ENCODE measurements around the gene RPRD2.

RPRD2 gene

DNA sequence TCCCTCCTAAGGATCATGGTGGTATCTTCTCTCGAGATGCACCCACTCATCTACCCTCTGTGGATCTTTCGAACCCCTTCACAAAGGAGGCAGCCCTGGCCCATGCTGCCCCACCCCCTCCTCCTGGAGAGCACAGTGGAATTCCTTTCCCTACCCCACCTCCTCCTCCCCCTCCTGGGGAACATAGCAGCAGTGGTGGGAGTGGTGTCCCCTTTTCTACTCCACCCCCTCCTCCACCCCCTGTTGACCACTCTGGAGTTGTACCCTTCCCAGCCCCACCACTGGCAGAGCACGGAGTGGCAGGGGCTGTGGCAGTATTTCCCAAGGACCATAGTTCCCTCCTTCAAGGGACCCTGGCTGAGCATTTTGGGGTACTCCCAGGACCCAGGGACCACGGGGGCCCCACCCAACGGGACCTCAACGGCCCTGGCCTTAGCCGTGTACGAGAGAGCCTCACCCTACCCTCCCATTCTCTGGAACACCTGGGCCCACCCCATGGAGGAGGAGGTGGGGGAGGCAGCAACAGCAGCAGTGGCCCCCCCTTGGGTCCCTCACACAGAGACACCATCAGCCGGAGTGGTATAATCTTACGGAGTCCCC, 108.8 kb downstream of the RPRD2 start:
- no peak for DNase-seq (ENCODE audit: low read depth, low spot score)

DNA sequence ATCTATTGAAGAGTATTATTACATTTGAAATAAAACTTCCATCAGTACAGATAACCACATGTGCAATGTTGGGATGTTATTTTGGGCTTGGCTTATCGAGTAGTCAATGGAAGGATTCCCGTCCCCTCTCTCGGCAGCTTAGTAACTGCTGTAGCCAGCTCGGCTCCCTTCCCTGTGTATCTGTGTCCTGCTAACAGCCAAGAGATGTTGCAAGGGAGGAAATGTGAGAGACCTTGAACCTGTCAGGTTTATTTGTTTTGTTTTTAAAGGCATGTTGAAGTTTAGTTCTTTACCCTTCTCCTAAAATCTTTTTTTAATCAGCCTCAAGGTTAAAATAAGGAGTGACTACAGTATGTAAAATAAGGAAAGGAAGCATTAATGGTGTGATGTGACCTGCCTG, 109.7 kb downstream of the RPRD2 start:
- no peak for DNase-seq (ENCODE audit: low read depth, low spot score)

DNA sequence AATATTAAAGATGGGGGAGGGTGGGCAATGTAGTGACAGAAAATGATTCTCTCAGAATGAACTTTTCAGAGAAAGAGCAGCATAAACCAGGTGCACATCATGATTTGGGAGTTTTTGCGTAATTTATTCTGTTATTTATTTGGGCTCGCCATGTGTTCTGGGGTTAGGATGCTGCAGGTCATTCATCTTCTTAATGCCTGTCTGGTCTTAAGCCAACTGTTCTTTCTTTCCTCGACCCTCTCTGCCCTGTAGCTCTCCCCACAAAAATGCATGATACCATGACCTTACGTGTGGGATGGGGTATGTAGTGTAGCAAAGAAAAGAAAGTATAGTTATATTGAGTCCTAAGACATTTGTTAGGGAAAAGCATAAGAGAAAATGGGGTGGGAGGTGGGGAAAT, 110.9 kb downstream of the RPRD2 start:
- DNase-seq (ENCODE audit: low read depth, low spot score): no peak

DNA sequence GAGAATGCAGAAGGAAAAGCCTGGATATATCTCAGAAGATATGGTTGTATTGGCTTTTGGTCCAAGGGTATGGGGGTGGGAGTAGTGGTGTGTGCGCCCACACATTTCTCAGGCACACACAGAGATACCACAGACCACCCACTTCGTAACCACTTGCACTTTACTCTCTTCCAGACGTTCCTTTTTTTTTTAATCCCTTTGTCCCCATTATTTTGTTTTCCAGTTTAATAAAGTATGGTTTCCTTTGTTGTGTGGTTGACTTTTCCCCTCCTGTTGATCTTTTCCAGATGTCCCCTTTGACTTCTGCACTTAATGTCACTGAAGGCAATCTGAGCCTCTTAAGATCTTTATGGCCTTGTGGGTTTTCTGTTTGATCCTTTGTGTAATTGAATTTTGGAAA, 112.8 kb downstream of the RPRD2 start:
- DNase-seq (ENCODE audit: low read depth, low spot score): no peak

DNA sequence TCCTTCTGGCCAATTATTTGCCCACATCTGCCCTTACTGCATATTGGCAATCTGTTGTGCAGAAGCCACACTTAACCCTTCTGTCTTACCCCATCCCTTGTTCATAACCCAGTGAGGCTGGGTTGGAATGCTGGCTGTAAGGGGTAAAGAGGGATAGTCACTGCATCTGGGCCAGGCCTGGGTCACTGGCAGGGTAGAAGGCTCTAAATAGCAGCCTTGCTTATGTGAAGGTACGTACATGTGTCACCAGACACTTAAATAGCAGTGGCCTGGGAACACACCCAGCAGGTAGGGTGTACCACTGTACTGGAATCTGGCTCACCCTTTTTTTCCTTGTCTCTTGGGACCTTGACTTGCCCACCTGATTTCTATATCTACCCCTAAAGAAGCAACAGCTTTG, 113.4 kb downstream of the RPRD2 start:
- DNase-seq (ENCODE audit: low read depth, low spot score): no peak

DNA sequence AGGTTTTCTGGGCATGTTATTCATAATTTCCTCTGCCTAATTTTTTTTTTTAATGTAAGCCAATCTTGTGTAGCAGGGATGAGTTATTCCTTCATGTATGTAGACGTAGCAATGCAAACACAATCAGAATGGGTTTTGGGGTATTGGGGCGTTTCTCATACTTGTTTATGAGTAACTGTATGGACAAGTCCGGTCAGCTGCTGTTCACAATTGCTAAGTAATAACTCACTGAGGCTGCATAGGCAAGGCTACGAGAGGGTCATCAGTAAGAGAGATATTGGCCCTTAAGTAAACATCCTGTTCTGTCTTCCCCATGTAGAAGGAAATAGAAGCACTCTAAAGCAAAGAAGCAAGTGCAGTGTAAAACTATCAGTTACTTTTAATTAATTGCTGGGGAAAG, 113.8 kb downstream of the RPRD2 start:
- no peak for DNase-seq (ENCODE audit: low read depth, low spot score)

DNA sequence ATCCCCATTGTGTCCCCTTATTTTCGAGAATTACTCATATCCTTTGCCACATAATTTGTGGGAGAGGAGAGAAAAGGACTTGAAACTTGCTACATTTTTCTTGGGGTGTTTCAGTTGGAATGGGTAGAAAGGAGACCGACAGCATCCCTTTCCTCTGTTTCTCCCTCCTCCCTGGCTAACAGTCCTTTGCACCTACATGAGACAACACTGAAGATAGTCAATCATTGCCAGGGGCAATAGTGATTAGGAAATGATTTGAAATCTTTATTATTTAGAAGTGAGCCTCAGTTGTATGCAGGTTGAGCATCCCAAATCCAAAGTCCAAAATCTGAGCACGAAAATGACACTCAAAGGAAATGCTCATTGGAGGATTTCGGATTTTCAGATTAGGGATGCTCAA, 115.4 kb downstream of the RPRD2 start:
- no peak for DNase-seq (ENCODE audit: low read depth, low spot score)

DNA sequence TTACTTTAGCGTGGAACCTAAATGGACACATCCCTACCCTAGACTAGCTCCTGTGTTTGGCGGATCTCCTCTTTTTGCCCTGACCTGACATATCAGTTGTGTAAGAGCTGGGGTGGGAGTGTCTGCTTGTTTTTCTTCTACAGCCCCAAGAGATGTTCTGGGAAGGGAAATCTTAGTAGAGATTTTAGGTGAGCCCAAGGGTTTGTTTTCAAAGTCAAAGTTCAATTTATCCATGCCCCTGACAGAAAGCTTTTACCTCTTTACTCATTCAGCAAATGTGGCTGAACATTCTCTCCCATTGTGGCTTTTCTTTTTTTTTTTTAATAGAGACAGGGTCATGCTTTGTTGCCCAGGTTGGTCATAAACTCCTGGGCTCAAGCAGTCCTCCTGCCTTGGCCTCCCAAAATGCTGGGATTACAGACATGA, 116.0 kb downstream of the RPRD2 start:
- no peak for DNase-seq (ENCODE audit: low read depth, low spot score)

DNA sequence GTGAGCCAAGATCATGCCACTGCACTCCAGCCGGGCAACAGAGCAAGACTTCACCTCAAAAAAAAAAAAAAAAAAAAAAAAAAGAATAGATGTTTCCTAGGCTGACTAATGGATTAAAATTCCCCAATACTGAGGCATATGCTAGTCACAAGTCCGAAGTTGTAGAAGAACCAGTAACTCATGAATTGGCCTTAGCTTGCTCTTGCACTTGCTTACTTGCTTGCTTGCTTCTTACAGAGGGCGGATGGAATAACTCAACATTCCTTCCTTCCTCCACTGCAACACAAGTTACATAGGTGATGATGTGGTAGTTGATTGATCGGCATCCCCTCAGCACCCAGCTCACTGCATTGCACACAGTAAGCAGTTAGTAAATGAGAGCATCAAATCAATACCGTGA, 120.5 kb downstream of the RPRD2 start:
- no peak for DNase-seq (ENCODE audit: low read depth, low spot score)

DNA sequence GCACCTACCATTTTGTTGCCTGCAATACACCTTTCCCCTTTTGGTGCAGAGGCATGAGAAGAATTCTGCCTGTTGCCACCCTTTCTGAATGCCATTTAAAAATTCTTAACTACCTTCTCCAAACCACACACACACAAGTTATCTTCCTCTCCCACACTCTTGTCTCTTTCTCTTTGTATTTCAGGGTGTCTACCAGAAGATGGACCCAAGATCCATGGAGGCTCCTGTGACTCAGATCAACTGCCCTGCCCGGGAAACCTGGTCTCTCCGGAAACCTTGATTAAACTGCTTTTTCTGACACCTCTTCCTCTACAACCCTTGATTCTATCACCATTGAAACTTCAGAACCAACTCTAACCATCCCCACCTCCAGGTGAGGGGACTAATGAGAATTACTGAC, 120.9 kb downstream of the RPRD2 start:
- no peak for DNase-seq (ENCODE audit: low read depth, low spot score)

DNA sequence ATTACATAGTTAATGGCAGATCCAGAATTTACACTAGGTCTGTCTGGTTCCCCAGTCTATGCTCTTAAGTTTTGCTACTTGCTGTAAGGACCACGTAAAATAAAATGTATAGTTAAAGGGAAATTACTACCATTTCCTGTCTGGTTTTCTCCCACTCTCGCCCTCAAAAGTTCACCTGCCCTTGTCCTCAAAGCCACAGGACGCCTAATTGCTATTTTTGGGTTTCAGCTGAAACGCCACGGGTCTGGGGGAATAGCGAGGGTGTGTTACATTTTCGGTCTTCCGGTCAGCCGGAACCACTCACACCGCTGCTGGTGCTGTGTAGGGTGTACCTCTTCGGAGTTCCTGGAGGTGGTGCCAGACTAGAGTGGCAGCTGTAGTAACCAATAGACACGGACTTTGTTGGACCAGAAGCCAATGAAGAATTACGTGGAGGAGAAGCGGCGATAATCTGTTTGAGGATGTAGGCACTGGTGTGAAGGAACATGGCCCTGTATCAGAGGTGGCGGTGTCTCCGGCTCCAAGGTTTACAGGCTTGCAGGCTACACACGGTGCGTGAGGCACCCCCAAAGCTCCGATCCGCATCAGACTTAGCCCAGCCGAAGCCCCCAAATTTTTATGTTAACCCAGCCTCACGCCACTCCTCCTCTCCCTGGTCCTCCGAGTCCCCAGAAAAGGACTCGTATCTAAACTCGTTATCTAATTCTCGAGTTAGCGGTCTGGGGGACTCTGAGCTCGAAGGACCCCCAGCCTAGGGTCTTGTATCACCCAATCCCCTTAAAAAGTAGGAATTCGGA, 123.2 kb downstream of the RPRD2 start, which contains the start of gene TARS2:
Gene TARS2 (plus strand): TSS at position 454 of the 797 bp plus-strand sequence. CDS start 32 bp downstream, at position 486.
- DNase-seq (ENCODE audit: low read depth, low spot score): peak; percentile 98

DNA sequence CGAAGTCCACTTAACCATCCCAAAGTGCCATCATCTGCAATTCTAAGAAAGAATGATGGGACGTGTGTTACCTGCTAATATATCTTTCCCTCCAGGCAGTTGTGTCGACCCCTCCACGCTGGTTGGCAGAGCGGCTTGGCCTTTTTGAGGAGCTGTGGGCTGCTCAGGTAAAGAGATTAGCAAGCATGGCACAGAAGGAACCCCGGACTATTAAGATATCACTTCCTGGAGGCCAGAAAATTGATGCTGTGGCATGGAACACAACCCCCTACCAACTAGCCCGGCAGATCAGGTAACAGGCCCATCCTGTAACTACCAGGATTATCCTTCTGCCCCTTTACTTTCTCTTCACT, 123.8 kb downstream of the RPRD2 start:
- DNase-seq (ENCODE audit: low read depth, low spot score): peak; percentile 12

DNA sequence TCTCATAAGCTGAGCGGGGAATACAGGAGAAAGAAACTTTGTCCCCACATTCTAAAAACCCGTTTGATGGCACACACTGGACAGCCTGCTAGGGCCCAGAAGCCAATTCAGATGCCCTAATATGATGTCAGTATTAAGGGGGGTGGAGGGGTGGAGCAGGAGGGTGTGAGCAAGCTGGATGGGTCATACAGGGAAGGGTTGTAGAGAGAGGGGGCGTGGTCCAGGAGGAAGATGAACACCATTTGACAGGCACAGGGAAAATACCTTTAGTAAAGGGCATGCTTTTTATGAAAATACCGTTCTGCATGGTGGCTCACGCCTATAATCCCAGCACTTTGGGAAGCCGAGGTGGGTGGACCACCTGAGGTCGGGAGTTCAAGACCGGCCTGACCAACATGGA, 129.2 kb downstream of the RPRD2 start:
- DNase-seq (ENCODE audit: low read depth, low spot score): no peak

DNA sequence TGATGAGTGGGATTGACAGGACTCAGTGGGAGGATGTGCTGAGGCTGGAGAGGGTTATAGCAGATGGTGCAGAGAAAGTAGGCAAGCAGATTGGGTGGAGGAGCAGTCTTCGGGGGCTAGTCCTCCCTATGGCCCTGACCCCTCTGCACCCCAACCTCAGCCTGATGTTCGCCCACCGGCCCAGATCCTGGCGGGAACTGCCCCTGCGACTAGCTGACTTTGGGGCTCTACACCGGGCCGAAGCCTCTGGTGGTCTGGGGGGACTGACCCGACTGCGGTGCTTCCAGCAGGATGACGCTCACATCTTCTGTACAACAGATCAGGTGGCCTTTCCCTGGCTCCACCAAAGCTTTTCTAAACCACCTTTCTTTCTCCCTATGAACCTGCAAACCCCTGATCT, 134.4 kb downstream of the RPRD2 start:
- DNase-seq (ENCODE audit: low read depth, low spot score): no peak

DNA sequence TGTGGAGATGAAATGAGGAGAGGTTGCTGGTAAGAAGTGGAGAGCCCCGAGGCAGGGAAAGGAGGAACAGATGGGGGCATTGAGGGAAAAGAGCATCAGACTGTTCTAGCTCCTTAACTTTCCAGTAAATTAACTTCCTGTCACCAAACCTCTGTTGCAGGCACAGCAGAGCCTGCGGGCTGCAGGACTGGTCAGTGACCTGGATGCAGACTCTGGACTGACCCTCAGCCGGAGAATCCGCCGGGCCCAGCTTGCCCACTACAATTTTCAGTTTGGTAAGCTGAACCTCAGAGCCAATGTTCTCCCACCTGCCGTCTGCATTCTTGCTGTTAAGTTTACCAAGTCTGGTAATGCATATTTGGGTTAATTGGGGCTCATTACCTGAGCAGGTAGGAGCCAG, 141.5 kb downstream of the RPRD2 start:
- no peak for DNase-seq (ENCODE audit: low read depth, low spot score)

DNA sequence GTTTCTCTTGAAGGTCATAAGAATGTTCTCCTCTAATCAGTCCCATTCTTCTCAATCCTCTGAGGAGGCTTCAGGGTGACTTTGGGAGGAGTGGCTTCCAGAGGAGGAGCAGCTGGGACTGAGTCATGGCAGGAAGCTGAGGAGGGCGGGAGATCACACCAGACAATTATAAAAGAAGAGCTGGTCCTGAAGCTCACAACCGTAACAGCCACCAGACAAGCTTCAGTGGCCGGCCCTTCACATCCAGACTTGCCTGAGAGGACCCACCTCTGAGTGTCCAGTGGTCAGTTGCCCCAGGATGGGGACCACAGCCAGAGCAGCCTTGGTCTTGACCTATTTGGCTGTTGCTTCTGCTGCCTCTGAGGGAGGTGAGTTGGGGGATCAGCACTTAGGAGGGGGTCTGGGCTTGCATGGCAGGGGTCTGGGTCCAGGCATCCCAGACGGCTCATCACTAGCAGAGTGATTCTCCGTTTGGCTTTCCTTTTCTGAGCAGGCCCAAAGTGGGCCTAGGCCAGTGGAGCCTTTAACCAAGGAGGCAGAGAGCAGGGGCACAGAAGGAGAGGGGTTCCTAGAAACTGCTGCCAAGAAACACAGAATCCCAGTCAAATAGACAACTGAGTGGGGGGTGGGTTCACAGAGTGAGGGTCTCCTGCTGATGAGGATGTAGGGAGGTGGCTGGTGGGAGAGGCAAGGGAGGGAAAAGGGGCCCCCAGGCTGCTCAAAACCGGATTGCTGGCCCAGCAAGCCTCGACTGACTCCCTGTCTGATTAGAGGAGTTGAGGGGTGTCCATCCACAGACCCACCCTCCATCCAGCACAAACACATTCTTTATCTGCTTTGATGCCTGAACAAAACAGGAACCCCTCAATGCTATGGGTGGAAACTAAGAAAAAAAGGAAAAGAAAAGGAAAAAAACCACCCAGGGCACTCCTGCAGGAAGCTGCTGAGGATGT, 144.2 kb downstream of the RPRD2 start, which contains the start of gene ECM1:
Gene ECM1 (plus strand): TSS at position 198 of the 953 bp plus-strand sequence. CDS start 101 bp downstream, at position 299.
- DNase-seq (ENCODE audit: low read depth, low spot score): peak; percentile 37

DNA sequence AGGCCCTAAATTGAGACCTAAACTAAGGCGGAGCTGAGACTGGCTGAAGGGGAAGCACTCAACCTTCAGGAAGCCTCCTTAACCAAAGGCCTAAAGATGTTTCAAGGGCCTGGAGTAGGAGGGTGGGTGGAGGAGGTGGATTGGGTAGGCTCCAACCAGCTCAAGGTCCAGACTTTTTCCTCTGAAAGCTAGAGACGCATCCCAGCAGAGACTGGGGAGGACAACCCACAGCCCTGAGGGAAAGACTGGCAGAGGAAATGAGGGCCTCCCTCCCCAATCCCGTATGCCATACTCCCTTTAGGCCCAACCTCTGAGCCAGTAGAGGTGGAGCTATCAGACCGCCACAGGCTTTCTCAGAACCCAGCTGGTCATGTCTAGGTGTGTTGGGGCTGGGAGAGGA, 145.0 kb downstream of the RPRD2 start:
- DNase-seq (ENCODE audit: low read depth, low spot score): no peak

DNA sequence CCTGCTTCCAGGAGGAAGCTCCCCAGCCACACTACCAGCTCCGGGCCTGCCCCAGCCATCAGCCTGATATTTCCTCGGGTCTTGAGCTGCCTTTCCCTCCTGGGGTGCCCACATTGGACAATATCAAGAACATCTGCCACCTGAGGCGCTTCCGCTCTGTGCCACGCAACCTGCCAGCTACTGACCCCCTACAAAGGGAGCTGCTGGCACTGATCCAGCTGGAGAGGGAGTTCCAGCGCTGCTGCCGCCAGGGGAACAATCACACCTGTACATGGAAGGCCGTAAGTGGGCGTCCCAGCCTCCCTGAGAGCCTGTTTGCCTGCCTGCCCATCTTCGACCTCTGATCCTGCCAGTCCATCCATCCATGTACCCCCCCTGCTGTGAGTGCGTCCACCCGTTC, 147.6 kb downstream of the RPRD2 start:
- DNase-seq (ENCODE audit: low read depth, low spot score): no peak

DNA sequence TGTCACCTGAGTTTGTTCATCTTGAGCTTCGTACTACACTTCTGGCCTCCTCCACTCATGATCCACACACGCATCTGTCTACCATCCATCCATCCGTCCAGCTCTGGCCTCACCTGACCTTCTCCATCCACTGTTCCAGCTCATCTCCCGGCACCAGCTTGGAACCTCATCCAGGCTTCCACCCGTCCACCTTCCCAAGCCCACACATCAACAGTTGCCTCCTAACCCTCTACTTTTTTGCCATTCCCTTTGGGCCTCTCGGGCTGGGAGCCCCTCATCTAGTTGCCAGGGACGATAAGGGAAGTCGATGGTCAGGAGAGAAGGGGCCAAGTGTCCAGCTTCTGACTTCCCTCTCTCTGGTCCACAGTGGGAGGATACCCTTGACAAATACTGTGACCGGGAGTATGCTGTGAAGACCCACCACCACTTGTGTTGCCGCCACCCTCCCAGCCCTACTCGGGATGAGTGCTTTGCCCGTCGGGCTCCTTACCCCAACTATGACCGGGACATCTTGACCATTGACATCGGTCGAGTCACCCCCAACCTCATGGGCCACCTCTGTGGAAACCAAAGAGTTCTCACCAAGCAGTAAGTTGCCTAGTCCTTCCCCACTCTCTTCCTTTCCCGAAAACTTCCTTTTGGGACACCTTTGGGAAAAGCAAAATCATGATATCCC, 148.2 kb downstream of the RPRD2 start:
- DNase-seq (ENCODE audit: low read depth, low spot score): no peak

DNA sequence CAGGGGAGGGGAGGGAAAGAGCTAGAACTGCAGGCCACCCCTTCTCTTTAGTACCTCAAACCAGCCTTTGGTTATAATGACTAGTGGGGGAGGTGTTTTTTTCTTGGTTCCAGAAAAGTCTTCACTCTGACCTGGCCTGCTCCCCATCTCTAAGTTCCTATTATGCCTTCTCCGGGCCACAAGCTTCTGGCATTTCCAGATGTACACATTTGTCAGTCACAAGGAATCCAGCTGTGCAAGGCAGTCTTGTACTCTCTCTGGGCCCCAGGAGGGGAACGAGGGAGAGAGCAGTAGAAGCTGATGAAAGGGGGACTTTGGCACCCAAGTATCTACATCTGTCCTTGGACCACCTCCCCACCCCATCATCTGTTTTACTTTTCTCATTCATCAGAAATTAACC, 148.9 kb downstream of the RPRD2 start:
- DNase-seq (ENCODE audit: low read depth, low spot score): no peak

DNA sequence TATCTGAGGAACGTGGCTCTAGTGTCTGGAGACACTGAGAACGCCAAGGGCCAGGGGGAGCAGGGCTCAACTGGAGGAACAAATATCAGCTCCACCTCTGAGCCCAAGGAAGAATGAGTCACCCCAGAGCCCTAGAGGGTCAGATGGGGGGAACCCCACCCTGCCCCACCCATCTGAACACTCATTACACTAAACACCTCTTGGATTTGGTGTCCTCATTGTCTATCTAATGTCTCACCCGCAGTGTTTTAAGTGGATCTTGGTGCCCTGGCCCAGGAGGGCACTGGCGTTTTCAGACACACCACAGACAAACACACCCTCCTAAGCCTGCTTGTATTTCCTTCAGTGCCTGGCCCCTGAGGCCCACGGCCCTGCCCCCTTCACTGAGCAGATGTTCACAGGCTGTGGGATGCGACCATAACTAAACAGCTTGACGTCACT, 149.4 kb downstream of the RPRD2 start:
- no peak for DNase-seq (ENCODE audit: low read depth, low spot score)

DNA sequence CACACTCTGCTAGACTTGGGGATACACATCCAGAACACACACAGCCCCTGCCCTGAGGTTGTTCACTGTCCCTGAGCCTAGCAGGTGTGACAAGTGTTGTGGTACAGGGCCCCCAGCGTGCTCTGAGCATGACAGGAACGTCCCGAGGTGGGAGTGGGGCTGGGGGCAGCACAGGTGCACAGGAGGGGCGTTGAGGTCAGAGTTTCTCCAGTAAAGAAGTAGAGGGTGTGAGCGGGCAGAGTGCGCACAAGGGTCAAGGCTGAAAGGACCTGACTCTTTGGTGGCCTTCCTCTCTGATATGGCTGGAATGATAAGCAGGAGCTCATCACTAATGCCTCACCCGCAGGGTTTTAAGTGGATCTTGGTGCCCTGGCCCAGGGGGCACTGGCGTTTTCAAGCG, 150.3 kb downstream of the RPRD2 start:
- DNase-seq (ENCODE audit: low read depth, low spot score): no peak
